Endothelial cell (in vitro differentiated cells): ENCODE data around the gene ADORA3. TPM values are rescaled to one million over a fixed set of nuclear protein-coding genes. Genes with fewer than 3 reads are reported as not detected.

Experiments used
- DNase-seq: peaks from one replicate; pipeline ENCODE4 v3.0.0; 2021; ENCODE audit warnings: low spot score
- H3K27ac Mint-ChIP-seq: one replicate; pipeline ENCODE4 v1.8.0; 2021; ENCODE audit warnings: mixed read lengths, inconsistent platforms; ENCODE audit not compliant: unreplicated experiment
- H3K27me3 Mint-ChIP-seq: one replicate; pipeline ENCODE4 v1.8.0; 2021; ENCODE audit warnings: mild to moderate bottlenecking, moderate library complexity, mixed read lengths, inconsistent platforms; ENCODE audit not compliant: unreplicated experiment
- H3K36me3 Mint-ChIP-seq: one replicate; pipeline ENCODE4 v1.8.0; 2021; ENCODE audit warnings: mild to moderate bottlenecking, low read depth, mixed read lengths, inconsistent platforms; ENCODE audit not compliant: unreplicated experiment
- H3K4me1 Mint-ChIP-seq: one replicate; pipeline ENCODE4 v1.8.0; 2021; ENCODE audit warnings: mild to moderate bottlenecking, mixed read lengths, inconsistent platforms; ENCODE audit not compliant: unreplicated experiment
- H3K4me3 Mint-ChIP-seq: one replicate; pipeline ENCODE4 v1.8.0; 2021; ENCODE audit warnings: mild to moderate bottlenecking, mixed read lengths, inconsistent platforms; ENCODE audit not compliant: unreplicated experiment
- H3K9me3 Mint-ChIP-seq: one replicate; pipeline ENCODE4 v1.8.0; 2021; ENCODE audit warnings: mixed read lengths, inconsistent platforms; ENCODE audit not compliant: unreplicated experiment
- total RNA-seq: library from RNA; stranded (reverse); fragmentation: NEBNext Ultra II Directional; extraction: Animal tissue kit (Norgen Biotek cat#: 25700); gene quantifications from one replicate; pipeline ENCODE4 v1.2.1, GENCODE V29; 2021; ENCODE audit not compliant: unreplicated experiment
- TF ChIP-seq, protein P1 (sequence below): fragments of 200-600 bp; sonication (generic); IDR thresholded peaks from one replicate; pipeline ENCODE4 v1.5.0; 2021; ENCODE audit warnings: antibody characterized with exemption; ENCODE audit not compliant: unreplicated experiment

ADORA3 gene
- total RNA-seq, 1 donor from 2014 or later, result 0.13 TPM

DNA sequence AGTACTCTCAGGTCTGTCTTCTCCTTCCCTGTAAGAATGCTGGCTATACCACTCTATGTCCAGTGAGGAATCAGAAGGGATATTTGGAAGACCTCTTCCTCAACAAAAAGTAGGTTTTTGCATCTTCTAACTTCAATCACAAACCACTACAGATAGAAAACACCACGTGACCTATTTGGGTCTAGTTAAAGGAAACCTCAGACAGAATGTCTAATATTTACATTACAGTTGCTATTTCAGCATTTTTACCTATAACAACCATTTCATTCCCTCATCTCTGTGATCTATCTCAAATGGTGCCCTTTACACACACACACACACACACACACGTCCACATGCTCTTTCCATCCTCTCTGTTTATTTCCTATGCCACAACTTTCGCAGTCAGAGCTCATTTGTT, 7.9 kb upstream of the ADORA3 start:
- Mint-ChIP-seq H3K4me1 (peaks cover 20% of the 10 kb centered on the region), H3K4me3 (no peak overlapping the region), H3K27ac (no peak overlapping the region), H3K9me3 (no peaks in the 10 kb centered on the region), H3K27me3 (no peaks in the 10 kb centered on the region), H3K36me3 (no peaks in the 10 kb centered on the region)
- TF ChIP-seq, protein P1, sequence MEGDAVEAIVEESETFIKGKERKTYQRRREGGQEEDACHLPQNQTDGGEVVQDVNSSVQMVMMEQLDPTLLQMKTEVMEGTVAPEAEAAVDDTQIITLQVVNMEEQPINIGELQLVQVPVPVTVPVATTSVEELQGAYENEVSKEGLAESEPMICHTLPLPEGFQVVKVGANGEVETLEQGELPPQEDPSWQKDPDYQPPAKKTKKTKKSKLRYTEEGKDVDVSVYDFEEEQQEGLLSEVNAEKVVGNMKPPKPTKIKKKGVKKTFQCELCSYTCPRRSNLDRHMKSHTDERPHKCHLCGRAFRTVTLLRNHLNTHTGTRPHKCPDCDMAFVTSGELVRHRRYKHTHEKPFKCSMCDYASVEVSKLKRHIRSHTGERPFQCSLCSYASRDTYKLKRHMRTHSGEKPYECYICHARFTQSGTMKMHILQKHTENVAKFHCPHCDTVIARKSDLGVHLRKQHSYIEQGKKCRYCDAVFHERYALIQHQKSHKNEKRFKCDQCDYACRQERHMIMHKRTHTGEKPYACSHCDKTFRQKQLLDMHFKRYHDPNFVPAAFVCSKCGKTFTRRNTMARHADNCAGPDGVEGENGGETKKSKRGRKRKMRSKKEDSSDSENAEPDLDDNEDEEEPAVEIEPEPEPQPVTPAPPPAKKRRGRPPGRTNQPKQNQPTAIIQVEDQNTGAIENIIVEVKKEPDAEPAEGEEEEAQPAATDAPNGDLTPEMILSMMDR, result no peak
- DNase-seq, result no peak

- peaks cover 13% of the 10 kb centered on the region for H3K4me1 Mint-ChIP-seq
- H3K9me3 Mint-ChIP-seq, result no peaks in the 10 kb centered on the region
- H3K4me3 Mint-ChIP-seq, result no peak overlapping the region
- H3K36me3 Mint-ChIP-seq, result no peaks in the 10 kb centered on the region
- no peak overlapping the region for H3K27ac Mint-ChIP-seq
- DNase-seq, result no peak
- H3K27me3 Mint-ChIP-seq, result no peaks in the 10 kb centered on the region
- TF ChIP-seq, protein P1, result no peak
These were observed 6.6 kb upstream of the ADORA3 start for GRCh38 chr1:111509997-111510375.

- peaks cover 4% of the 10 kb centered on the region for H3K4me1 Mint-ChIP-seq
- H3K9me3 Mint-ChIP-seq, result no peaks in the 10 kb centered on the region
- H3K36me3 Mint-ChIP-seq, result peaks cover 3% of the 10 kb centered on the region
- no peaks in the 10 kb centered on the region for H3K27me3 Mint-ChIP-seq
- peak overlapping the region; percentile 93 for H3K27ac Mint-ChIP-seq
- TF ChIP-seq, protein P1, result no peak
- DNase-seq, result peak; percentile 73
- no peak overlapping the region for H3K4me3 Mint-ChIP-seq
These were observed 4.2 kb upstream of the ADORA3 start for GRCh38 chr1:111507411-111508201.

GRCh38 chr1:111506561-111506960, 3.1 kb upstream of the ADORA3 start:
- H3K4me1 Mint-ChIP-seq, result peaks cover 4% of the 10 kb centered on the region
- TF ChIP-seq, protein P1, result no peak
- H3K27me3 Mint-ChIP-seq, result no peaks in the 10 kb centered on the region
- H3K9me3 Mint-ChIP-seq, result no peaks in the 10 kb centered on the region
- H3K27ac Mint-ChIP-seq, result no peak overlapping the region
- no peak for DNase-seq
- no peak overlapping the region for H3K4me3 Mint-ChIP-seq
- peaks cover 3% of the 10 kb centered on the region for H3K36me3 Mint-ChIP-seq

- no peak for DNase-seq
- Mint-ChIP-seq H3K36me3 (peaks cover 3% of the 10 kb centered on the region), H3K4me1 (peaks cover 4% of the 10 kb centered on the region), H3K4me3 (no peak overlapping the region), H3K9me3 (no peaks in the 10 kb centered on the region), H3K27me3 (no peaks in the 10 kb centered on the region), H3K27ac (no peak overlapping the region)
- TF ChIP-seq, protein P1, result no peak
These were observed 2.2 kb upstream of the ADORA3 start for GRCh38 chr1:111505641-111506119.
